Upper lobe of left lung (tissue), 4 donors: Measurements from ENCODE around the gene OR10A6.

Experiments
- EP300 ChIP-seq, 4 donors: sonication (generic); formaldehyde crosslinking; IDR thresholded peaks; one replicate each; pipeline ENCODE4 v1.5.1; 2017; ENCODE audit warnings: antibody characterized with exemption in 4 of 4, control low read depth in 2 of 4
- POLR2A ChIP-seq, 4 donors: fragments of 450-650 bp; IDR thresholded peaks; one replicate each; pipeline ENCODE4 v1.5.1; 2016 to 2017; ENCODE audit warnings: antibody characterized with exemption in 4 of 4, mild to moderate bottlenecking in 2 of 4
- POLR2AphosphoS5 ChIP-seq, 2 donors: sonication (generic); formaldehyde crosslinking; IDR thresholded peaks; one replicate each; pipeline ENCODE4 v1.5.1; 2017; ENCODE audit warnings: antibody characterized with exemption in 2 of 2
- TF ChIP-seq, protein P1 (sequence below), 6 experiments: fragments of 450-650 bp in 4 of 6; fragments of 200-600 bp in 2 of 6; sonication (generic) in 2 of 6; IDR thresholded peaks; one replicate each; pipeline ENCODE4 v1.5.1; 2016 to 2019; ENCODE audit warnings: antibody characterized with exemption in 6 of 6

DNA sequence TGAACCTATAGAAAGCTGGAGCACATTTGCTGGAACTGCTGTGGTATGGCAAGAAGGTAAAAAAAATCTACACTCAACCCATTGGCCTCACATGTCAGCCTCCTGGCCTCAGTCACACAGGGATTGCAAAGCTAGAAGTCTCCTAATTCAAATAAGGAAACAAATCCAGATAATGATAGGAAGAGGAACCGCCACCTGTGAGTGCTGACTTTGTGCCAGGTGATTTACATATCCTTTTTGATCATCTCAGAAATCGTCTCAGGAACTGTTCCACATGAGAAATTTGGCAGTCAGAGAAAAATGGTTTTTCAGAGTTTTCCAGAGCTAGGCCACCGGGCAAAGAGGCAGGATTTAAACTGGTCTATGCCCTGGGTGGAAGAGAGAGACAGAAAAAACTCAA lies 33.2 kb upstream of the OR10A6 start:
- TF ChIP-seq, protein P1, sequence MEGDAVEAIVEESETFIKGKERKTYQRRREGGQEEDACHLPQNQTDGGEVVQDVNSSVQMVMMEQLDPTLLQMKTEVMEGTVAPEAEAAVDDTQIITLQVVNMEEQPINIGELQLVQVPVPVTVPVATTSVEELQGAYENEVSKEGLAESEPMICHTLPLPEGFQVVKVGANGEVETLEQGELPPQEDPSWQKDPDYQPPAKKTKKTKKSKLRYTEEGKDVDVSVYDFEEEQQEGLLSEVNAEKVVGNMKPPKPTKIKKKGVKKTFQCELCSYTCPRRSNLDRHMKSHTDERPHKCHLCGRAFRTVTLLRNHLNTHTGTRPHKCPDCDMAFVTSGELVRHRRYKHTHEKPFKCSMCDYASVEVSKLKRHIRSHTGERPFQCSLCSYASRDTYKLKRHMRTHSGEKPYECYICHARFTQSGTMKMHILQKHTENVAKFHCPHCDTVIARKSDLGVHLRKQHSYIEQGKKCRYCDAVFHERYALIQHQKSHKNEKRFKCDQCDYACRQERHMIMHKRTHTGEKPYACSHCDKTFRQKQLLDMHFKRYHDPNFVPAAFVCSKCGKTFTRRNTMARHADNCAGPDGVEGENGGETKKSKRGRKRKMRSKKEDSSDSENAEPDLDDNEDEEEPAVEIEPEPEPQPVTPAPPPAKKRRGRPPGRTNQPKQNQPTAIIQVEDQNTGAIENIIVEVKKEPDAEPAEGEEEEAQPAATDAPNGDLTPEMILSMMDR (IDR thresholded peaks at IDR 0.05) = no peak
- TF ChIP-seq POLR2A (IDR thresholded peaks at IDR 0.05) = no peak
- TF ChIP-seq EP300 (IDR thresholded peaks at IDR 0.05) = no peak
- TF ChIP-seq POLR2AphosphoS5 (IDR thresholded peaks at IDR 0.05) = no peak
